Measurements from ENCODE around the gene CACNA1C. TPM values are rescaled to one million over a fixed set of nuclear protein-coding genes. Genes with fewer than 3 reads are reported as not detected.

The CACNA1C gene
- total RNA-seq, 4 donors from 2014 or later, result 2.0 to 4.2 (median 2.5) TPM

GRCh38 chr12:2260441-2260840 lies 207.7 kb downstream of the CACNA1C start:
- no peak for TF ChIP-seq CTCF (IDR thresholded peaks at IDR 0.05)
- TF ChIP-seq POLR2A (IDR thresholded peaks at IDR 0.05), result no peak
- no peak for DNase-seq
- Histone ChIP-seq H3K4me3 (replicated peaks in 1 of 3) (no peak overlapping the region), H3K36me3 (no peaks in the 10 kb centered on the region), H3K9me3 (no peaks in the 10 kb centered on the region), H3K27ac (no peak overlapping the region), H3K4me1 (no peaks in the 10 kb centered on the region), H3K27me3 (no peaks in the 10 kb centered on the region)
- 86 to 87% methylated on average over 3 of the region's 3 CpGs for WGBS, 2 donors
- intact Hi-C loops (cut with DNase I), result no loop called here

- no peak for DNase-seq
- no peak overlapping the region for H3K4me3 ChIP-seq (replicated peaks in 1 of 3)
- no peaks in the 10 kb centered on the region for H3K27me3 ChIP-seq
- no peaks in the 10 kb centered on the region for H3K4me1 ChIP-seq
- 100% methylated on average over 1 of the region's 1 CpG; no CpG with 5 or more reads in 1 of the 2 donors for WGBS, 2 donors
- no peaks in the 10 kb centered on the region for H3K9me3 ChIP-seq
- TF ChIP-seq CTCF (IDR thresholded peaks at IDR 0.05) (no peak), POLR2A (IDR thresholded peaks at IDR 0.05) (no peak)
- no peaks in the 10 kb centered on the region for H3K36me3 ChIP-seq
- intact Hi-C loops (cut with DNase I), result no loop called here
- H3K27ac ChIP-seq, result no peak overlapping the region
These were observed 208.9 kb downstream of the CACNA1C start for GRCh38 chr12:2261708-2262107.

- Histone ChIP-seq H3K27me3 (no peaks in the 10 kb centered on the region), H3K36me3 (no peaks in the 10 kb centered on the region), H3K4me3 (replicated peaks in 1 of 3) (no peak overlapping the region), H3K27ac (no peak overlapping the region), H3K4me1 (no peaks in the 10 kb centered on the region), H3K9me3 (no peaks in the 10 kb centered on the region)
- intact Hi-C loops (cut with DNase I), result no loop called here
- 96 to 100% methylated on average over 2 of the region's 2 CpGs for WGBS, 2 donors
- TF ChIP-seq CTCF (IDR thresholded peaks at IDR 0.05), result no peak
- no peak for TF ChIP-seq POLR2A (IDR thresholded peaks at IDR 0.05)
- DNase-seq, result no peak
These were observed 209.7 kb downstream of the CACNA1C start for GRCh38 chr12:2262449-2262848.

- Histone ChIP-seq H3K4me1 (no peaks in the 10 kb centered on the region), H3K27ac (no peak overlapping the region), H3K4me3 (replicated peaks in 1 of 3) (no peak overlapping the region), H3K27me3 (no peaks in the 10 kb centered on the region), H3K9me3 (no peaks in the 10 kb centered on the region), H3K36me3 (no peaks in the 10 kb centered on the region)
- WGBS, 2 donors, result 73 to 84% methylated on average over 3 to 4 of the region's 4 CpGs
- no peak for DNase-seq
- no peak for TF ChIP-seq POLR2A (IDR thresholded peaks at IDR 0.05)
- TF ChIP-seq CTCF (IDR thresholded peaks at IDR 0.05), result no peak
- intact Hi-C loops (cut with DNase I), result no loop called here
These were observed 211.1 kb downstream of the CACNA1C start for GRCh38 chr12:2263901-2264300.

GRCh38 chr12:2264651-2265232 lies 212.0 kb downstream of the CACNA1C start:
- H3K9me3 ChIP-seq, result no peaks in the 10 kb centered on the region
- TF ChIP-seq CTCF (IDR thresholded peaks at IDR 0.05) (no peak), POLR2A (IDR thresholded peaks at IDR 0.05) (no peak)
- H3K4me1 ChIP-seq, result no peaks in the 10 kb centered on the region
- H3K27me3 ChIP-seq, result no peaks in the 10 kb centered on the region
- no peak overlapping the region for H3K4me3 ChIP-seq (replicated peaks in 1 of 3)
- H3K36me3 ChIP-seq, result no peaks in the 10 kb centered on the region
- no peak for DNase-seq
- no peak overlapping the region for H3K27ac ChIP-seq
- intact Hi-C loops (cut with DNase I), result no loop called here
- 62 to 69% methylated on average over 6 of the region's 6 CpGs for WGBS, 2 donors
